ENCODE measurements around the gene RALGDS.

- TF ChIP-seq CTCF (IDR thresholded peaks at IDR 0.05) (no peak), EZH2 (IDR thresholded peaks at IDR 0.05; ENCODE audit: borderline replicate concordance, insufficient read depth, low read depth, low read length, poor library complexity, severe bottlenecking) (no peak)
Observed at GRCh38 chr9:133050781-133051180, 70.3 kb downstream of the RALGDS start.
